ENCODE results near the gene C6orf52. TPM values are rescaled to one million over a fixed set of nuclear protein-coding genes. Genes with fewer than 3 reads are reported as not detected.

Gene C6orf52
- total and polyA plus RNA-seq, 2 donors (not counting 3 experiments of a cell fraction or from before 2014, with no cell fraction given), result 0.54 TPM; not detected in 1

GRCh38 chr6:10627800-10628199, 66.6 kb downstream of the C6orf52 start:
- no TSS peak for BruUV-seq (replicated peaks)
- CTCF ChIA-PET, result no interaction called here

More at GRCh38 chr6:10627800-10628199, 66.6 kb downstream of the C6orf52 start:
- dilution Hi-C loops (cut with MboI; ENCODE audit: extremely low pct_ligation_motif_present, low sequenced_read_pairs) (no loop called here), intact Hi-C loops (cut with micrococcal nuclease) (no loop called here)
- no peaks in the 10 kb centered on the region for H3K36me3 ChIP-seq (ENCODE audit: control insufficient read depth in 2 of 2, extremely low read depth in 1 of 2, insufficient read depth in 2 of 2, low read length in 2 of 2)
- no peaks in the 10 kb centered on the region for H3K9me3 ChIP-seq (replicated peaks; ENCODE audit: control insufficient read depth, insufficient read depth, low read length)
- POLR2A ChIA-PET, result no interaction called here
- H3K27ac ChIP-seq (ENCODE audit: insufficient read depth, low read depth, low read length), result no peak overlapping the region
- no peaks in the 10 kb centered on the region for H3K9me1 ChIP-seq (replicated peaks; ENCODE audit: control insufficient read depth, extremely low read depth, insufficient read depth, low read length)
- no peaks in the 10 kb centered on the region for H4K20me1 ChIP-seq (replicated peaks; ENCODE audit: control insufficient read depth, extremely low read depth, insufficient read depth, low read length)
- DNase-seq (ENCODE audit: low read depth, low spot score) (no peak), FAIRE-seq (no peak)
- H2AFZ ChIP-seq (ENCODE audit: low read depth, low read length), result no peak overlapping the region
- no peak overlapping the region for H3K4me2 ChIP-seq (ENCODE audit: insufficient read depth, low read length)
- no peak overlapping the region for H3K4me3 ChIP-seq (replicated peaks in 1 of 3; ENCODE audit: insufficient read depth in 1 of 3, low read depth in 1 of 3, low read length in 3 of 3)
- peaks cover under 1% of the 10 kb centered on the region for H3K4me1 ChIP-seq (ENCODE audit: control insufficient read depth, extremely low read depth, insufficient read depth, low read length)
- H3K79me2 ChIP-seq (ENCODE audit: control insufficient read depth, insufficient read depth, low read length), result no peaks in the 10 kb centered on the region
- H3K9ac ChIP-seq (replicated peaks; ENCODE audit: extremely low read depth, insufficient read depth, low read length), result no peak overlapping the region
- H3K27me3 ChIP-seq (ENCODE audit: control insufficient read depth in 2 of 2, insufficient read depth in 2 of 2, low read length in 2 of 2), result no peaks in the 10 kb centered on the region
- TF ChIP-seq EZH2 (IDR thresholded peaks at IDR 0.05; ENCODE audit: borderline replicate concordance, low read depth, low read length, severe bottlenecking) (no peak), CTCF (IDR thresholded peaks at IDR 0.05; ENCODE audit: extremely low read depth in 1 of 2, insufficient read depth in 1 of 2, low read depth in 1 of 2, low read length in 2 of 2) (no peak), MYC (IDR thresholded peaks at IDR 0.05; ENCODE audit: low read depth, low read length) (no peak), JUN (IDR thresholded peaks at IDR 0.05; ENCODE audit: borderline replicate concordance, insufficient read depth, insufficient read length, low read depth) (no peak), POLR2AphosphoS5 (IDR thresholded peaks at IDR 0.05; ENCODE audit: insufficient read depth, low read depth, low read length) (no peak), MAX (IDR thresholded peaks at IDR 0.05; ENCODE audit: insufficient read depth, insufficient read length) (no peak), POLR2A (IDR thresholded peaks at IDR 0.05; ENCODE audit: low read depth, low read length) (no peak), GATA2 (IDR thresholded peaks at IDR 0.05; ENCODE audit: insufficient read depth, insufficient read length, low read depth, low read length) (no peak), FOS (IDR thresholded peaks at IDR 0.05; ENCODE audit: borderline replicate concordance, insufficient read depth, low read length) (no peak)

All from endothelial cell of umbilical vein (primary cell).